OCI-M1 (cell line): Measurements from ENCODE around the gene DCAF10.
"Not testable (repeated sequence)": the region's sequence is repeated elsewhere in the genome, so short reads cannot be mapped to it uniquely, and the experiment has no call there.

Experiments
- DNase-seq: peaks from one replicate; lab custom pipeline; 2025; lab: John Stamatoyannopoulos, UW

The DCAF10 gene, protein sequence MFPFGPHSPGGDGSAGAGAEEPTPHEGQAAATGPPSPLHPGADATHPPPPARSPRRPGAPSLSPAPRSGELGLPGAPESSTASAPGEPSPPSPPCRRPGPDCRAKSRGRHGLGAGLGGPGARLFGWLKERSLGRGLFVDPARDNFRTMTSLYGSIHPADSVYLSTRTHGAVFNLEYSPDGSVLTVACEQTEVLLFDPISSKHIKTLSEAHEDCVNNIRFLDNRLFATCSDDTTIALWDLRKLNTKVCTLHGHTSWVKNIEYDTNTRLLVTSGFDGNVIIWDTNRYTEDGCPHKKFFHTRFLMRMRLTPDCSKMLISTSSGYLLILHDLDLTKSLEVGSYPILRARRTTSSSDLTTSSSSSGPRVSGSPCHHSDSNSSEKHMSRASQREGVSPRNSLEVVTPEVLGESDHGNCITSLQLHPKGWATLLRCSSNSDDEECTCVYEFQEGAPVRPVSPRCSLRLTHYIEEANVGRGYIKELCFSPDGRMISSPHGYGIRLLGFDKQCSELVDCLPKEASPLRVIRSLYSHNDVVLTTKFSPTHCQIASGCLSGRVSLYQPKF

GRCh38 chr9:37800631-37801286 is at the start of gene DCAF10:
Gene DCAF10, plus strand, starts transcription at chr9:37800797. Its CDS starts 70 bp downstream, at chr9:37800867.
- DNase-seq, result peak; percentile 88

DNA sequence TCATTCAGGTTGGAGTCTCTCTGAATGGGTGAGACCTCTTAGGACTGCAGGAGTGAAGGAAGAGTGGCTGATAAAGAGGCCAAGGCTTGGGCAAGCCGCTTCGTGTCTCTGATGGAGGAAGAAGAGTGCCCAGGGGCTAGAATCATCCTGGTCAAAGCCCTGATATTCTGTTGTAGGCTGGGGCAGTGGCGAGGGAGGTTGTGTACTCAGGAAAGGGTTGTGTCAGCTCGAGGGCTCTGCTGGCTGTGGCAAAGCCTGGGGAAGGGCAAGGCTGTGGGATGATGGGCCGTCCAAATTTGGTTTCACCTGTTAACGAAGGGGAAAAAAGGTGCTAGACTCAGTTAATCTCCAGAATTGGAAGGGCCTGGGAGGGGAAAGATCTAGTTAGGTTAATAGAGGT is 49.4 kb upstream of the DCAF10 start:
- no peak for DNase-seq

GRCh38 chr9:37751704-37752103 is 48.9 kb upstream of the DCAF10 start:
- not testable (repeated sequence) for DNase-seq

- not testable (repeated sequence) for DNase-seq
Measured at GRCh38 chr9:37752112-37752511, 48.5 kb upstream of the DCAF10 start.

- DNase-seq, result no peak
Measured at GRCh38 chr9:37752642-37753488, 47.7 kb upstream of the DCAF10 start.

DNA sequence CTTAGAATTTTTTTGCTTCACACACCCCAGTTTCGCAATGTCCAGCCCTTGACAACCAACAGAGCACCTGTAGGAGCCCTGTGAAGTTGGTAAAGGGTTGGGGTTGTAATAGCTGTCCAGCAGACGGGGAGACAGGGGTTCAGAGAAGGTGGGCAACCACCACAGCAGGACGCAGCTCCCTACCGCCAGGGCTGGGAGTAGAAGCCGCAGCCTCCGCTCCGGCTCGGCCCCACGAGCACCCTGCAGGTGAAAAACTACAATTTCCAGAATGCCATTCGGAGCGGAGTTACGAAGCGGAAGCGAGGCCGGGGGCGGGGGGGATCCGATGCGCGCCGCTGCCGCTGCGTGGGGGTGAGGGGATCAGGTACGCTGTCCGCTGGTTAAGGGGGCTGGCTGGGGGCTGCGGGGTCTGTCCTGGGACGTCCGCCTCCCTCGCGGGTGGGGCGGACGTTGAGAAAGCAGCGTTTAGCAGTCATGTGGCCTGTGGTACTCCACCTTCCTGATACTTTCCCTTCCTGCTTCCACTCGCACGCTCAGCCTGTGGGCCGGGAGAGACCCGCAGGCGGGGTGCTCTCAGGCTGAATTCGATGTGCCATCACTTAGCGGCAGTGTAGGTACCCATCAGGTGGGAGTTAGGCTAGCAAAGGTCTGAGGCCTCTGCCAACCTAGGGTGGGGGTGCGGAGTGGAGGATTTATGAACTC is 47.0 kb upstream of the DCAF10 start, which contains the start of gene TRMT10B:
TSS of gene TRMT10B (plus strand) at position 317 of the 702 bp plus-strand sequence. CDS start 8,127 bp downstream, outside the sequence.
- peak; percentile 81 for DNase-seq

DNA sequence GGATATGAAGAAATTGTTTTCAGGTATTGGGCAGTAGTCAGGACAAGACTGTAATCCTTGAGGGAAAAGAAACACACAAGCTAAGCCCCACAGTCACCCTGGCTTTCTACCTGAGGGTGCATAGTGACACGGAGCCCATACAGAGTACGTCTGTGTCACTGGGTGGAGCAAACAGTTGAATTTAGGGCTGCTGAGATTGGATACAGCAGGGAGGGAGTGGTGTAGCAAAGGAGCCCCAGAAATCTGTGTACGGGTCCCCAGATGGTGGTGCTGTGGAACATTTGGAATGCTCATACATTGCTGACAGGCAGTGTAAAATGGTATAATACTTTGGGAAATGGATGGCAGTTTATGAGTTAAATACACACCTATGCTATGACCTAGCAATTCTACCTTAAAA is 41.9 kb upstream of the DCAF10 start:
- no peak for DNase-seq

DNA sequence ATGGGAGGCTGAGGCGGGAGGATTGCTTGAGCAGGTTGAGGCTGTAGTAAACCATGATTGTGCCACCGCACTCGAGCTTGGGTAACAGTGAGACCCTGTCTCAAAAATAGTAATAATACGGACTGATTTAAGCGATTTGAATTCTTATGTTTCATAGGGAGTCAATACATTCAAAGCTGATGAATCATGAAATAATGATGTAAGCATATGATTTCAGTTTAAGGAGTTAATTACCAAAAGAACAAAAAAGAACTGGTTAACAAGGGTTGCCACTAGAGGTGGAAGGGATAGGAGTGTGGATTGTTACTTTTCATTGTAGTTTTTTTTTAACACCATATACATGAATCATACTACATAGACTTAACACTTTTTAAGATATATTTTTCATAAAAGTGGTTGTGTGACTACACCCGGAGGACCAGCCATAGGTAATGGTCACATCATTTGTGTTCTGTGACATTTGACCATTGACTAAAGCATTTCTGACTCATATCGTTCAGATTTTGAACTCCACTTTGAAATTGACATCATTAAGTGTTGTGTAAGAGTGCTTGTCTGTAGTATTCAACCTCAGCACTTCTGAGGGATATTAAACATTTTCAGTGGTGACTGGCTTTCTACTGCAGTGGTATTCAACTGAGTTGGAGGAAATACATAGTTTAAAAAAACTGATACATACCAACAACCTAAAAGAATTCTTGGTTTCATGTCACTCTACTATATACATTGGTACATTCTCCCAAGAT is 40.0 kb upstream of the DCAF10 start:
- no peak for DNase-seq

DNA sequence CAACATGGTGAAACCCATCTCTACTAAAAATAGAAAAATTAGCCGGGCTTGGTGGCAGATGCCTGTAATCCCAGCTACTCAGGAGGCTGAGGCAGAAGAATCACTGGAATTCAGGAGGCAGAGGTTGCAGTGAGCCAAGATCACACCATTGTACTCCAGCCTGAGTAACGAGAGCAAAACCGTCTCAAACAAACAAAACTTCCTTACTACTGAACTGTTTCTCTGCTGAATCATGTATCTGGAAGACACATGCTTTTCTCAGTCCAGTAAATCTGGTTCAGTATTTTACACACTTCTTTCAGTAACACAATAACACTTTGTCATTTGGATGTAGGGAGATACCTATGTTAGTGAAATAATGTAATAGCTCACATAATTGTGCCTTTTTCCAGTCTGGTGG is 39.1 kb upstream of the DCAF10 start:
- no peak for DNase-seq

GRCh38 chr9:37765263-37765662 is 35.3 kb upstream of the DCAF10 start:
- DNase-seq, result not testable (repeated sequence)

- no peak for DNase-seq
Measured at GRCh38 chr9:37769306-37769705, 31.3 kb upstream of the DCAF10 start.

DNA sequence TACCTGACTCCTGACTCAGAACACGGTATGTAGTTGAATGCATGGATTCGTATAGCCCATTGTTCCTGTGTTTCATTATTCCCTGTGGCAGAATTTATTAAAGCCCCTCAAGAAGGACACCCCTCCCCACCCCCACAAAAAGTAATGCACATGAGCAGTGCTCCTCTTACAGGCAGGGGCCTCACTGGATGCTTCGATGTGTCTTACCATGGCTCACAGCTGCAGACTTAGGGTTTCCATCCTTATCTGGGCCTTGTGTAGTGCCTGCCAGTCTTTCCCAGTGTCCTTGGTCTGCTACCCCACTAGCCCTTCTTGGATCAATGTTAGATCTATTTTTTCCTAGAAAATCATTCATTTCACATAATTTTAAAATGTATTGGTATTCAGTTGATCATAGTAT is 30.6 kb upstream of the DCAF10 start:
- no peak for DNase-seq

DNA sequence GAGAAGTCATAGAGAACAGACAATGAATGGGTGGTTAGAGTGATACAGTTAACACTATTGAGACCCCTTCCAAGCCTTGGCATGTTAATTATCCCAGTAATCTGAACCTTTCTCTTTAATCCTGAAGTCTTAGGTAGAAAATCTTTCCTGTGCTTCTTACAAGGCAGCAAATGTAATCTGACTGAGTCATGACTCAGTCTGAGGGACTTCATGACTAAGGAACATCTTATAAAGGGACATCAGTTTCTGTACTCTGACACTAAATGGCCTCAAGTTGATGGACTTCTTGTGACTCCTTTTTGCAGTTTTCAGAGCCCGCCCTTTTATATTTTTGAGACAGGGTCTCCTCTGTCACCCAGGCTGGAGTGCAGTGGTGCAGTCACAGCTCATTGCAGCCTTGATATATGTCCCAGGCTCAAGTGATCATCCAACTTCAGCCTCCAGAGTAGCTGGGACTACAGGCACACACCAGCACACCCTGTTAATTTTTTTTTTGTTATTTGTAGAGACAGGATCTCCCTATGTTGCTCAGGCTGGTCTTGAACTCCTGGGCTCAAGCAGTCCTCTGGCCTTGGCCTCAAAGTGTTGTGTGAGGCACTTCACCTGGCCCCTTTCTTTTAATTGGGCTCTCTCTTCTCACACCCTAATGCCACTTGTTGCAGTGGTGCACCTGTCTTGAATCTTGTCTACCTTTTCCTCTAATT is 25.2 kb upstream of the DCAF10 start:
- no peak for DNase-seq

GRCh38 chr9:37776328-37776727 is 24.3 kb upstream of the DCAF10 start:
- no peak for DNase-seq

- no peak for DNase-seq
Measured at GRCh38 chr9:37778534-37778933, 22.1 kb upstream of the DCAF10 start.

DNA sequence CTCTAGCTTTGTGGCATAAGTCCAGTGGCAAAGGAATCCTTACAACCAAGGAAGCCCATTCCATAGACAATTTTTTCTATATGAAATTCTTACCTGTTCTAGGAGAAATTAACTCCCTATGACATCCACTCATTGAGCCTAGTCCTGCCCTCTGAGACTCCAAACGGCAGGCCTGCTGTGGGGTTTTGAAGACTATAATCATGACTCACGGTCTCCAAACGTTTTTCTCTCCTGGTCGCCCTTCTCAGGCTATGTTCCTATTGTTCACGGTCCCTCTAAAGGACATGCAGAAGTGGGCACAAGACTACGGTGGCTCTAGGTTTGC is 16.3 kb upstream of the DCAF10 start:
- DNase-seq, result peak; percentile 42

DNA sequence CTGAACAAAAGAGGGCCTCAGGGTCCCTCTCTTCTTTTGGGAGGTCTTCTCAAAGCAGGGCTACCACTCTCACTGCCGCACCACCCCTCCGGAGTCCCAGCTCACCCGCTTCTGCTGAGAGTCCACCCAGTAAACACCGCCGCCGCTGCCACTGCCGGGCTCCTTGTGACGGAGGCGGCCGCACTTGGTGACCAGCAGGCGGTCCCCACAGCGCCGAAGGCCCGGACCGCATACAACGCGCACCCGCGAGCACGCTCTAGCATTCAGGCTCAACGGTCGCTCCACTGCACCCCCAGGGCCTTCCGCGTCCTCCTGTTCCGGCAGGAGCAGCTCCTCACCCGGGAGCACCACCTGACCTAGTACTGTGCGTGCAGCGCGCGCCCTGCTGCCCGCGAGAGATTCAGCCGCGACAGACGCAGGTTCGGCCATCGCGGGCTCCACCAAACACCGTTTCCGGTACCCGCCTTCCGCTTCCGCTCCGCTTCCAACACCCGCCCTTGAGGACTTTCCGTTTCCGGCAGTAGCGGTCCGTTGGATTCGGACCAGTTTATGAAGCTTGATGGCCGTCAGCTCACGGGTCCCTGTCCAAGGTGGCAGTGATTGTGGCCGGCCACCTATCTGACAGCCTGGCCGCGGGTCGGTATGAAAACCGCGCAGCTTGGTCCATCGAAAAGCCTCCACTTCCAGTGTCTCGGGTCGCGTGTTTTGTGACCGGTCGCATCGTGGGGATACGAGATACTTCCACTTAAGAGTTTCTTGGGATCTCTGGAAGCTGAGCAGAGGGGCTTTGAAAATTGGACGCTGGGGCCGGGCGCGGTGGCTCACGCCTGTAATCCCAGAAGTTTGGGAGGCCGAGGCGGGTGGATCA is 15.7 kb upstream of the DCAF10 start, which contains the start of gene EXOSC3:
TSS of gene EXOSC3 (minus strand) at position 449 of the 868 bp plus-strand sequence. CDS start at position 429, 20 bp downstream.
- peak; percentile 94 for DNase-seq

DNA sequence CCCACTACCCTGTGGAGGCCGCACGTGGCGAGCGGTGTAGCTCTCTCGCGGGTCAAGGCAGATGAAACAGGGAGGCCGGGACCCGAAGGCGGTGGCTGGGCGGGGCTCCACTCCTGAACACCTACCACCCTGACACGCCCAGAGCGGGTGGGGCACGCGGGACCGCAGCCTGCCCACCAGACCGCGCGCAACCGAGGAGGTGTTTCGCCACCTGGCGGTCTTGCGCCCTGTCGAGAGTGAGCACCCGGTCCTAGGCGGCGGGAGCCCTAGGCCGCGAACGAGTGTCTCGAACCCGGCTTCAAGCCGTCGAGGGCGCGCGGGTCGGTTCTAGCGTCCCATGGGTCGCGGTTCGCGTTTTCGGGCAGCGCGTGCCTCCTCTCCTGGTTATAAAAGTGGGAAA is 13.5 kb upstream of the DCAF10 start:
- no peak for DNase-seq

- no peak for DNase-seq
Measured at GRCh38 chr9:37788332-37788731, 12.3 kb upstream of the DCAF10 start.
